Measurements from ENCODE around the gene MAP4K4. TPM values are rescaled to one million over a fixed set of nuclear protein-coding genes. Genes with fewer than 3 reads are reported as not detected.

MAP4K4 gene
- total and polyA plus RNA-seq, 2 of the 13 experiments (the other 11 are each of a cell fraction or from before 2014, with no cell fraction given): 105 to 264 TPM

GRCh38 chr2:101823347-101823791 lies 125.9 kb downstream of the MAP4K4 start (continued):
- TF ChIP-seq ZNF609 (CRISPR knock-in tag; IDR thresholded peaks at IDR 0.05; ENCODE audit: borderline replicate concordance) (no peak), MAFF (IDR thresholded peaks at IDR 0.05; ENCODE audit: low read depth, low read length) (no peak), ZNF562 (CRISPR knock-in tag; IDR thresholded peaks at IDR 0.05; ENCODE audit: borderline replicate concordance) (no peak), GTF2F1 (IDR thresholded peaks at IDR 0.05; ENCODE audit: low read length) (no peak), HDAC2 (CRISPR knock-in tag; IDR thresholded peaks at IDR 0.05) (0 out of 2 replicates have a peak, but pooled peaks have one; percentile 26), POLR2AphosphoS5 (IDR thresholded peaks at IDR 0.05; ENCODE audit: low read depth, low read length) (no peak), ZNF556 (CRISPR knock-in tag; IDR thresholded peaks at IDR 0.05; ENCODE audit: borderline replicate concordance) (no peak), BATF2 (CRISPR knock-in tag; IDR thresholded peaks at IDR 0.05) (no peak), UBTF (CRISPR knock-in tag; IDR thresholded peaks at IDR 0.05) (no peak), KLF13 (CRISPR knock-in tag; IDR thresholded peaks at IDR 0.05) (no peak), ZNF552 (CRISPR knock-in tag; IDR thresholded peaks at IDR 0.05; ENCODE audit: borderline replicate concordance) (no peak), ZNF207 (IDR thresholded peaks at IDR 0.05; ENCODE audit: borderline replicate concordance) (no peak), KLF16 (CRISPR knock-in tag; IDR thresholded peaks at IDR 0.05) (no peak; a peak in 1 of 4 replicates), ZBTB14 (CRISPR knock-in tag; IDR thresholded peaks at IDR 0.05) (no peak), NR2C2 (CRISPR knock-in tag; IDR thresholded peaks at IDR 0.05; ENCODE audit: borderline replicate concordance) (no peak), ZNF83 (CRISPR knock-in tag; IDR thresholded peaks at IDR 0.05; ENCODE audit: borderline replicate concordance) (no peak), ZNF180 (CRISPR knock-in tag; IDR thresholded peaks at IDR 0.05; ENCODE audit: borderline replicate concordance, low read depth) (no peak), NR3C1 (CRISPR knock-in tag; IDR thresholded peaks at IDR 0.05) (no peak), AHR (CRISPR knock-in tag; IDR thresholded peaks at IDR 0.05) (no peak), MAFG (CRISPR knock-in tag; IDR thresholded peaks at IDR 0.05) (no peak), GATAD2A (CRISPR knock-in tag; IDR thresholded peaks at IDR 0.05) (peak; percentile 67)
- TF ChIP-seq, protein P1, sequence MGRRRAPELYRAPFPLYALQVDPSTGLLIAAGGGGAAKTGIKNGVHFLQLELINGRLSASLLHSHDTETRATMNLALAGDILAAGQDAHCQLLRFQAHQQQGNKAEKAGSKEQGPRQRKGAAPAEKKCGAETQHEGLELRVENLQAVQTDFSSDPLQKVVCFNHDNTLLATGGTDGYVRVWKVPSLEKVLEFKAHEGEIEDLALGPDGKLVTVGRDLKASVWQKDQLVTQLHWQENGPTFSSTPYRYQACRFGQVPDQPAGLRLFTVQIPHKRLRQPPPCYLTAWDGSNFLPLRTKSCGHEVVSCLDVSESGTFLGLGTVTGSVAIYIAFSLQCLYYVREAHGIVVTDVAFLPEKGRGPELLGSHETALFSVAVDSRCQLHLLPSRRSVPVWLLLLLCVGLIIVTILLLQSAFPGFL (CRISPR knock-in tag; IDR thresholded peaks at IDR 0.05): no peak
